Measurements from ENCODE around the gene SMIM1. TPM values are rescaled to one million over a fixed set of nuclear protein-coding genes. Genes with fewer than 3 reads are reported as not detected.

SMIM1 gene
- total and polyA plus RNA-seq, 2 donors (not counting 1 experiment from before 2014, with no cell fraction given), result 2.0 TPM; not detected in 1

DNA sequence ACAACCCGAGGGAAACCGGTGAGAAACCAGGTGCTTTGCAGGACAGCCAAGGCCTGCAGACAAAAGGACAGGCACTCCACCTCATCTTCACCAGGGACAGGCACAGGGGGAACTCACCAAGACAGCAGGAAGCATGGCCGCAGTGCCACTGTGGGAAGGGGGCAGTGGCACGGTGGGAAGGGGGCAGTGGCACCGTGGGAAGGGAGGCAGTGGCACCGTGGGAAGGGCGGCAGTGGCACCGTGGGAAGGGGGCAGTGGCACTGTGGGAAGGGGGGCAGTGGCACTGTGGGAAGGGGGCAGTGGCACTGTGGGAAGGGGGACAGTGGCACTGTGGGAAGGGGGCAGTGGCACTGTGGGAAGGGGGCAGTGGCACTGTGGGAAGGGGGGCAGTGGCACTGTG lies 52.1 kb downstream of the SMIM1 start:
- H3K4me1 ChIP-seq (ENCODE audit: control insufficient read depth, extremely low read depth, insufficient read depth, low read length), result no peaks in the 10 kb centered on the region
- H3K9me3 ChIP-seq (ENCODE audit: control insufficient read depth, insufficient read depth, low read depth, low read length), result no peaks in the 10 kb centered on the region
- TF ChIP-seq EZH2 (IDR thresholded peaks at IDR 0.05; ENCODE audit: low read length, missing control alignments), result no peak
- TF ChIP-seq, protein P1, sequence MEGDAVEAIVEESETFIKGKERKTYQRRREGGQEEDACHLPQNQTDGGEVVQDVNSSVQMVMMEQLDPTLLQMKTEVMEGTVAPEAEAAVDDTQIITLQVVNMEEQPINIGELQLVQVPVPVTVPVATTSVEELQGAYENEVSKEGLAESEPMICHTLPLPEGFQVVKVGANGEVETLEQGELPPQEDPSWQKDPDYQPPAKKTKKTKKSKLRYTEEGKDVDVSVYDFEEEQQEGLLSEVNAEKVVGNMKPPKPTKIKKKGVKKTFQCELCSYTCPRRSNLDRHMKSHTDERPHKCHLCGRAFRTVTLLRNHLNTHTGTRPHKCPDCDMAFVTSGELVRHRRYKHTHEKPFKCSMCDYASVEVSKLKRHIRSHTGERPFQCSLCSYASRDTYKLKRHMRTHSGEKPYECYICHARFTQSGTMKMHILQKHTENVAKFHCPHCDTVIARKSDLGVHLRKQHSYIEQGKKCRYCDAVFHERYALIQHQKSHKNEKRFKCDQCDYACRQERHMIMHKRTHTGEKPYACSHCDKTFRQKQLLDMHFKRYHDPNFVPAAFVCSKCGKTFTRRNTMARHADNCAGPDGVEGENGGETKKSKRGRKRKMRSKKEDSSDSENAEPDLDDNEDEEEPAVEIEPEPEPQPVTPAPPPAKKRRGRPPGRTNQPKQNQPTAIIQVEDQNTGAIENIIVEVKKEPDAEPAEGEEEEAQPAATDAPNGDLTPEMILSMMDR (conservative IDR thresholded peaks at IDR 0.05 in 1 of 2, IDR thresholded peaks at IDR 0.05 in 1 of 2; ENCODE audit: low read depth in 1 of 2, low read length in 2 of 2), result no peak
- no peak for DNase-seq (ENCODE audit: low read depth in 2 of 2)
- no peaks in the 10 kb centered on the region for H4K20me1 ChIP-seq (ENCODE audit: control insufficient read depth, extremely low read depth, insufficient read depth, low read length)
- no peak overlapping the region for H3K27ac ChIP-seq (ENCODE audit: insufficient read depth, low read length)
- no peaks in the 10 kb centered on the region for H3K27me3 ChIP-seq (ENCODE audit: control insufficient read depth, insufficient read depth, low read length)
- H3K9ac ChIP-seq (ENCODE audit: insufficient read depth, low read length), result no peak overlapping the region
- H3K4me3 ChIP-seq (replicated peaks in 1 of 4; ENCODE audit: control extremely low read depth in 1 of 4, insufficient read depth in 1 of 4, low read depth in 3 of 4, low read length in 4 of 4), result no peak overlapping the region
- H3K4me2 ChIP-seq (ENCODE audit: extremely low read depth, insufficient read depth, low read length), result no peak overlapping the region
- H2AFZ ChIP-seq (ENCODE audit: low read length), result no peak overlapping the region
- no peaks in the 10 kb centered on the region for H3K79me2 ChIP-seq (ENCODE audit: control insufficient read depth, insufficient read depth, low read length)
- H3K36me3 ChIP-seq (ENCODE audit: control insufficient read depth, insufficient read depth, low read length), result peaks cover 9% of the 10 kb centered on the region

DNA sequence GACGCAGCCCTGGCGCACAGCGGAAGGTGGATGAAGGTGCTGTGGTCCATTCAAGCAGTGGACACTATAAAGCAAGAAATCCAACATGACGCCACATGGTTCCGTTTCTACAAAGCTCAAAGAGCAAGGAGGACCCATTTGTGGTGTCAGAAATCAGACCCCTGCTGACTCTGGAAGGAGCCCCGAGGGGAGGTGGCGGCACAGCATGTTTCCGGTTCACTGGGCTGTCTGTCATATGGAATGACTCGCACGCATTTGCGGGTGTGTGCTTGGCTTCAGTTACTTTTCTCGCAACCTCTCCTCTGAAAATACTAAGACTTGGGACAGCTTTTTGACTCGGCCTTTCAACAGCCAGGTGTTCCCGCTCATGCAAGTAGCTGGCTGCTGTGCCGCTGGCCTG lies 52.8 kb downstream of the SMIM1 start:
- peaks cover 9% of the 10 kb centered on the region for H3K36me3 ChIP-seq (ENCODE audit: control insufficient read depth, insufficient read depth, low read length)
- H3K4me3 ChIP-seq (replicated peaks in 1 of 4; ENCODE audit: control extremely low read depth in 1 of 4, insufficient read depth in 1 of 4, low read depth in 3 of 4, low read length in 4 of 4), result no peak overlapping the region
- no peaks in the 10 kb centered on the region for H3K4me1 ChIP-seq (ENCODE audit: control insufficient read depth, extremely low read depth, insufficient read depth, low read length)
- H3K79me2 ChIP-seq (ENCODE audit: control insufficient read depth, insufficient read depth, low read length), result no peaks in the 10 kb centered on the region
- H4K20me1 ChIP-seq (ENCODE audit: control insufficient read depth, extremely low read depth, insufficient read depth, low read length), result no peaks in the 10 kb centered on the region
- no peaks in the 10 kb centered on the region for H3K9me3 ChIP-seq (ENCODE audit: control insufficient read depth, insufficient read depth, low read depth, low read length)
- no peak overlapping the region for H3K9ac ChIP-seq (ENCODE audit: insufficient read depth, low read length)
- DNase-seq (ENCODE audit: low read depth in 2 of 2), result no peak
- H3K4me2 ChIP-seq (ENCODE audit: extremely low read depth, insufficient read depth, low read length), result no peak overlapping the region
- no peak overlapping the region for H3K27ac ChIP-seq (ENCODE audit: insufficient read depth, low read length)
- TF ChIP-seq, protein P1 (conservative IDR thresholded peaks at IDR 0.05 in 1 of 2, IDR thresholded peaks at IDR 0.05 in 1 of 2; ENCODE audit: low read depth in 1 of 2, low read length in 2 of 2), result no peak
- no peak for TF ChIP-seq EZH2 (IDR thresholded peaks at IDR 0.05; ENCODE audit: low read length, missing control alignments)
- no peak overlapping the region for H2AFZ ChIP-seq (ENCODE audit: low read length)
- H3K27me3 ChIP-seq (ENCODE audit: control insufficient read depth, insufficient read depth, low read length), result no peaks in the 10 kb centered on the region

Other genes with a start within 250 kb of the SMIM1 start
- gene MEGF6, start 161.2 kb upstream of the SMIM1 start, total RNA-seq, result 8.0 and 11.6 TPM in 2 replicates
- 0.54 and 1.6 TPM in 2 replicates for gene MEGF6, start 161.2 kb upstream of the SMIM1 start, polyA plus RNA-seq
- gene TPRG1L, start 147.7 kb upstream of the SMIM1 start, total RNA-seq, result 22.3 and 22.9 TPM in 2 replicates
- gene TPRG1L, start 147.7 kb upstream of the SMIM1 start, polyA plus RNA-seq, result 56.7 and 60.6 TPM in 2 replicates
- 15.0 and 15.2 TPM in 2 replicates for gene WRAP73, start 122.6 kb upstream of the SMIM1 start, total RNA-seq
- 12.0 and 15.8 TPM in 2 replicates for gene WRAP73, start 122.6 kb upstream of the SMIM1 start, polyA plus RNA-seq
- not detected in 2 replicates for gene TP73, start 120.2 kb upstream of the SMIM1 start, total RNA-seq
- gene TP73, start 120.2 kb upstream of the SMIM1 start, polyA plus RNA-seq, result 0.06 TPM in 1 of 2 replicates, not detected in the other
- not detected in 2 replicates for gene CCDC27, start 20.3 kb upstream of the SMIM1 start, total RNA-seq
- not detected in 2 replicates for gene CCDC27, start 20.3 kb upstream of the SMIM1 start, polyA plus RNA-seq
- gene LRRC47, start 23.7 kb downstream of the SMIM1 start, total RNA-seq, result 25.1 and 26.7 TPM in 2 replicates
- 28.8 and 32.4 TPM in 2 replicates for gene LRRC47, start 23.7 kb downstream of the SMIM1 start, polyA plus RNA-seq
- gene CEP104, start 84.5 kb downstream of the SMIM1 start, total RNA-seq, result 28.9 and 31.6 TPM in 2 replicates
- gene CEP104, start 84.5 kb downstream of the SMIM1 start, polyA plus RNA-seq, result 25.4 and 31.8 TPM in 2 replicates
- 7.6 and 8.7 TPM in 2 replicates for gene DFFB, start 84.7 kb downstream of the SMIM1 start, total RNA-seq
- 5.8 and 6.4 TPM in 2 replicates for gene DFFB, start 84.7 kb downstream of the SMIM1 start, polyA plus RNA-seq
- gene C1orf174, start 127.5 kb downstream of the SMIM1 start, total RNA-seq, result 24.1 and 27.5 TPM in 2 replicates
- gene C1orf174, start 127.5 kb downstream of the SMIM1 start, polyA plus RNA-seq, result 35.4 and 39.6 TPM in 2 replicates

All from fibroblast of lung (primary cell).